Measurements from ENCODE around the gene XYLT1. TPM values are rescaled to one million over a fixed set of nuclear protein-coding genes. Genes with fewer than 3 reads are reported as not detected.

The XYLT1 gene
- total RNA-seq, 1 experiment from 2014 or later, result 14.5 TPM

- Mint-ChIP-seq H3K4me1 (peaks cover 8% of the 10 kb centered on the region in 2 experiments; a peak in 3 of 4 replicates), H3K36me3 (ENCODE audit: insufficient read depth in 1 of 3, low read depth in 3 of 3) (peaks cover 0 to 2% (median 0%) of the 10 kb centered on the region in 3 experiments; a peak in 1 of 7 replicates), H3K27ac (no peak overlapping the region), H3K9me3 (no peaks in the 10 kb centered on the region; a peak in 1 of 5 replicates), H3K27me3 (ENCODE audit: low read depth) (no peaks in the 10 kb centered on the region), H3K4me3 (no peak overlapping the region)
- H4K91ac ChIP-seq (ENCODE audit: insufficient read length, low read depth, low read length), result no peak overlapping the region
- H2AFZ ChIP-seq (ENCODE audit: low read length), result no peak overlapping the region
- no peaks in the 10 kb centered on the region for H3K23me2 ChIP-seq (ENCODE audit: insufficient read length, low read depth, low read length, poor library complexity, severe bottlenecking)
- H3K18ac ChIP-seq (ENCODE audit: insufficient read length, low read depth, low read length), result no peak overlapping the region
- no peaks in the 10 kb centered on the region for H3K9me3 ChIP-seq (ENCODE audit: control insufficient read depth, low read depth, low read length)
- H3K79me2 ChIP-seq (ENCODE audit: insufficient read depth, low read length), result no peaks in the 10 kb centered on the region
- no peak overlapping the region for H4K5ac ChIP-seq (ENCODE audit: insufficient read length, low read depth, low read length)
- no CpG with 5 or more reads among the region's 6 CpGs for WGBS (ENCODE audit: extremely low coverage, insufficient read length, low lambda C conversion rate)
- no peak overlapping the region for H3K14ac ChIP-seq (ENCODE audit: insufficient read depth, low read length)
- H2BK12ac ChIP-seq (ENCODE audit: insufficient read length, low read depth, low read length), result no peak overlapping the region
- TF ChIP-seq, protein P1, sequence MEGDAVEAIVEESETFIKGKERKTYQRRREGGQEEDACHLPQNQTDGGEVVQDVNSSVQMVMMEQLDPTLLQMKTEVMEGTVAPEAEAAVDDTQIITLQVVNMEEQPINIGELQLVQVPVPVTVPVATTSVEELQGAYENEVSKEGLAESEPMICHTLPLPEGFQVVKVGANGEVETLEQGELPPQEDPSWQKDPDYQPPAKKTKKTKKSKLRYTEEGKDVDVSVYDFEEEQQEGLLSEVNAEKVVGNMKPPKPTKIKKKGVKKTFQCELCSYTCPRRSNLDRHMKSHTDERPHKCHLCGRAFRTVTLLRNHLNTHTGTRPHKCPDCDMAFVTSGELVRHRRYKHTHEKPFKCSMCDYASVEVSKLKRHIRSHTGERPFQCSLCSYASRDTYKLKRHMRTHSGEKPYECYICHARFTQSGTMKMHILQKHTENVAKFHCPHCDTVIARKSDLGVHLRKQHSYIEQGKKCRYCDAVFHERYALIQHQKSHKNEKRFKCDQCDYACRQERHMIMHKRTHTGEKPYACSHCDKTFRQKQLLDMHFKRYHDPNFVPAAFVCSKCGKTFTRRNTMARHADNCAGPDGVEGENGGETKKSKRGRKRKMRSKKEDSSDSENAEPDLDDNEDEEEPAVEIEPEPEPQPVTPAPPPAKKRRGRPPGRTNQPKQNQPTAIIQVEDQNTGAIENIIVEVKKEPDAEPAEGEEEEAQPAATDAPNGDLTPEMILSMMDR (conservative IDR thresholded peaks at IDR 0.05), result no peak
- H4K8ac ChIP-seq (replicated peaks; ENCODE audit: insufficient read length, low read depth, low read length), result no peak overlapping the region
- H3K4me1 ChIP-seq (ENCODE audit: insufficient read depth, low read length), result no peaks in the 10 kb centered on the region
- no peak overlapping the region for H3K56ac ChIP-seq (ENCODE audit: insufficient read length, low read depth, low read length)
- DNase-seq, result no peak
- H2AK5ac ChIP-seq (ENCODE audit: insufficient read length, low read length), result no peak overlapping the region
- no peak overlapping the region for H3K27ac ChIP-seq (ENCODE audit: insufficient read length, low read depth, low read length)
- H3K23ac ChIP-seq (ENCODE audit: insufficient read length, low read depth, low read length), result no peak overlapping the region
- no peak overlapping the region for H2BK15ac ChIP-seq (ENCODE audit: low read depth, low read length)
- H3K4ac ChIP-seq (ENCODE audit: low read depth, low read length), result no peak overlapping the region
- no peaks in the 10 kb centered on the region for H3K79me1 ChIP-seq (ENCODE audit: insufficient read depth, low read depth, low read length, poor library complexity, severe bottlenecking)
- no peak overlapping the region for H2BK120ac ChIP-seq (ENCODE audit: low read depth, low read length, poor library complexity, severe bottlenecking)
- H3T11ph ChIP-seq (ENCODE audit: low read length), result no peak overlapping the region
- H2BK5ac ChIP-seq (ENCODE audit: insufficient read length, low read length), result no peak overlapping the region
- H3K27me3 ChIP-seq (ENCODE audit: insufficient read depth, low read length), result no peaks in the 10 kb centered on the region
- H3K4me2 ChIP-seq (ENCODE audit: insufficient read depth, insufficient read length, low read length), result no peak overlapping the region
- H4K20me1 ChIP-seq (ENCODE audit: control insufficient read depth, insufficient read depth, insufficient read length), result no peaks in the 10 kb centered on the region
- no peak overlapping the region for H3K9ac ChIP-seq (ENCODE audit: extremely low read depth, insufficient read length, low read length)
- H2BK20ac ChIP-seq (ENCODE audit: low read depth, low read length, poor library complexity, severe bottlenecking), result no peak overlapping the region
Measured at GRCh38 chr16:17259751-17260270, 210.9 kb downstream of the XYLT1 start.

Measured in H9 (cell line).